Central memory CD8-positive, alpha-beta T cell (primary cell): ENCODE measurements around the gene THSD4.

Source experiments
- ATAC-seq: fragments of 150-1000 bp; cut with Tn5 transposase; replicated peaks from 2 replicates; pipeline ENCODE4 v1.10.0; 2022; ENCODE audit warnings: mild to moderate bottlenecking, moderate FRiP score, moderate number of reproducible peaks; ENCODE audit not compliant: poor library complexity, severe bottlenecking; ENCODE audit errors: extremely low read depth
- DNase-seq, 2 donors: peaks; one replicate each; pipeline ENCODE4 v3.0.0; 2021; ENCODE audit warnings: low spot score in 2 of 2
- H3K27ac Mint-ChIP-seq: one replicate; pipeline ENCODE4 v1.8.0; 2022; ENCODE audit warnings: low read depth, mild to moderate bottlenecking, moderate library complexity, mixed read lengths
- H3K27me3 Mint-ChIP-seq: one replicate; pipeline ENCODE4 v1.8.0; 2022; ENCODE audit warnings: mixed read lengths
- H3K36me3 Mint-ChIP-seq: one replicate; pipeline ENCODE4 v1.8.0; 2022; ENCODE audit warnings: mild to moderate bottlenecking, moderate library complexity, mixed read lengths; ENCODE audit not compliant: insufficient read depth
- H3K4me1 Mint-ChIP-seq: one replicate; pipeline ENCODE4 v1.8.0; 2022; ENCODE audit warnings: mixed read lengths
- H3K4me3 Mint-ChIP-seq: one replicate; pipeline ENCODE4 v1.8.0; 2022; ENCODE audit warnings: mild to moderate bottlenecking, moderate library complexity, mixed read lengths
- H3K9me3 Mint-ChIP-seq: one replicate; pipeline ENCODE4 v1.8.0; 2022; ENCODE audit warnings: mixed read lengths

THSD4 gene

GRCh38 chr15:71639471-71639870 lies 524.2 kb downstream of the THSD4 start:
- H3K36me3 Mint-ChIP-seq, result no peaks in the 10 kb centered on the region
- DNase-seq, result no peak
- H3K9me3 Mint-ChIP-seq, result no peaks in the 10 kb centered on the region
- H3K4me1 Mint-ChIP-seq, result no peaks in the 10 kb centered on the region
- peaks cover 36% of the 10 kb centered on the region for H3K27me3 Mint-ChIP-seq
- H3K4me3 Mint-ChIP-seq, result no peak overlapping the region
- H3K27ac Mint-ChIP-seq, result no peak overlapping the region
- no peak for ATAC-seq

GRCh38 chr15:71643918-71644317 lies 528.6 kb downstream of the THSD4 start:
- DNase-seq, result no peak
- Mint-ChIP-seq H3K36me3 (no peaks in the 10 kb centered on the region), H3K4me3 (no peak overlapping the region), H3K27me3 (peaks cover 11% of the 10 kb centered on the region), H3K9me3 (no peaks in the 10 kb centered on the region), H3K4me1 (no peaks in the 10 kb centered on the region), H3K27ac (no peak overlapping the region)
- no peak for ATAC-seq

GRCh38 chr15:71646767-71647486 lies 531.7 kb downstream of the THSD4 start:
- Mint-ChIP-seq H3K4me3 (no peak overlapping the region), H3K4me1 (peaks cover 1% of the 10 kb centered on the region), H3K36me3 (no peaks in the 10 kb centered on the region), H3K27ac (no peak overlapping the region), H3K27me3 (no peaks in the 10 kb centered on the region), H3K9me3 (no peaks in the 10 kb centered on the region)
- DNase-seq (no peak), ATAC-seq (no peak)

- H3K27me3 Mint-ChIP-seq, result peaks cover 4% of the 10 kb centered on the region
- H3K9me3 Mint-ChIP-seq, result no peaks in the 10 kb centered on the region
- H3K36me3 Mint-ChIP-seq, result no peaks in the 10 kb centered on the region
- no peak overlapping the region for H3K4me3 Mint-ChIP-seq
- H3K4me1 Mint-ChIP-seq, result peaks cover 5% of the 10 kb centered on the region
- ATAC-seq (no peak), DNase-seq (no peak)
- H3K27ac Mint-ChIP-seq, result no peak overlapping the region
These were observed 532.2 kb downstream of the THSD4 start for GRCh38 chr15:71647487-71647808.

- Mint-ChIP-seq H3K4me1 (peaks cover 5% of the 10 kb centered on the region), H3K27me3 (peaks cover 11% of the 10 kb centered on the region), H3K4me3 (no peak overlapping the region), H3K36me3 (no peaks in the 10 kb centered on the region), H3K9me3 (no peaks in the 10 kb centered on the region), H3K27ac (no peak overlapping the region)
- ATAC-seq, result no peak
- DNase-seq, result no peak
These were observed 532.8 kb downstream of the THSD4 start for GRCh38 chr15:71648095-71648494.

GRCh38 chr15:71649894-71650293 lies 534.6 kb downstream of the THSD4 start:
- Mint-ChIP-seq H3K4me3 (no peak overlapping the region), H3K27ac (no peak overlapping the region), H3K4me1 (peaks cover 5% of the 10 kb centered on the region), H3K27me3 (peaks cover 14% of the 10 kb centered on the region), H3K9me3 (no peaks in the 10 kb centered on the region), H3K36me3 (no peaks in the 10 kb centered on the region)
- ATAC-seq, result no peak
- DNase-seq, result no peak

GRCh38 chr15:71650603-71651002 lies 535.3 kb downstream of the THSD4 start:
- H3K27me3 Mint-ChIP-seq, result peaks cover 14% of the 10 kb centered on the region
- H3K27ac Mint-ChIP-seq, result no peak overlapping the region
- no peaks in the 10 kb centered on the region for H3K36me3 Mint-ChIP-seq
- H3K4me1 Mint-ChIP-seq, result peaks cover 5% of the 10 kb centered on the region
- ATAC-seq (no peak), DNase-seq (no peak)
- H3K4me3 Mint-ChIP-seq, result no peak overlapping the region
- no peaks in the 10 kb centered on the region for H3K9me3 Mint-ChIP-seq

GRCh38 chr15:71651750-71652186 lies 536.5 kb downstream of the THSD4 start:
- Mint-ChIP-seq H3K27ac (no peak overlapping the region), H3K9me3 (no peaks in the 10 kb centered on the region), H3K4me3 (no peak overlapping the region), H3K4me1 (peaks cover 5% of the 10 kb centered on the region), H3K27me3 (peaks cover 14% of the 10 kb centered on the region), H3K36me3 (peaks cover 2% of the 10 kb centered on the region)
- DNase-seq (no peak), ATAC-seq (no peak)

- ATAC-seq (no peak), DNase-seq (no peak)
- peaks cover 14% of the 10 kb centered on the region for H3K27me3 Mint-ChIP-seq
- H3K27ac Mint-ChIP-seq, result no peak overlapping the region
- H3K4me3 Mint-ChIP-seq, result no peak overlapping the region
- peaks cover 2% of the 10 kb centered on the region for H3K36me3 Mint-ChIP-seq
- H3K9me3 Mint-ChIP-seq, result no peaks in the 10 kb centered on the region
- H3K4me1 Mint-ChIP-seq, result peaks cover 5% of the 10 kb centered on the region
These were observed 538.9 kb downstream of the THSD4 start for GRCh38 chr15:71654042-71654719.

- ATAC-seq, result no peak
- no peaks in the 10 kb centered on the region for H3K9me3 Mint-ChIP-seq
- H3K4me3 Mint-ChIP-seq, result no peak overlapping the region
- peaks cover 14% of the 10 kb centered on the region for H3K27me3 Mint-ChIP-seq
- H3K4me1 Mint-ChIP-seq, result peaks cover 5% of the 10 kb centered on the region
- H3K36me3 Mint-ChIP-seq, result peaks cover 2% of the 10 kb centered on the region
- no peak for DNase-seq
- no peak overlapping the region for H3K27ac Mint-ChIP-seq
These were observed 539.5 kb downstream of the THSD4 start for GRCh38 chr15:71654720-71655174.

- peaks cover 5% of the 10 kb centered on the region for H3K4me1 Mint-ChIP-seq
- peaks cover 14% of the 10 kb centered on the region for H3K27me3 Mint-ChIP-seq
- no peak for ATAC-seq
- H3K9me3 Mint-ChIP-seq, result no peaks in the 10 kb centered on the region
- DNase-seq, result no peak
- H3K27ac Mint-ChIP-seq, result no peak overlapping the region
- peaks cover 2% of the 10 kb centered on the region for H3K36me3 Mint-ChIP-seq
- no peak overlapping the region for H3K4me3 Mint-ChIP-seq
These were observed 541.2 kb downstream of the THSD4 start for GRCh38 chr15:71656425-71656824.

GRCh38 chr15:71657141-71657540 lies 541.9 kb downstream of the THSD4 start:
- no peak overlapping the region for H3K27ac Mint-ChIP-seq
- peaks cover 2% of the 10 kb centered on the region for H3K4me1 Mint-ChIP-seq
- DNase-seq (no peak), ATAC-seq (no peak)
- no peak overlapping the region for H3K4me3 Mint-ChIP-seq
- peaks cover 13% of the 10 kb centered on the region for H3K27me3 Mint-ChIP-seq
- H3K36me3 Mint-ChIP-seq, result peaks cover 2% of the 10 kb centered on the region
- H3K9me3 Mint-ChIP-seq, result no peaks in the 10 kb centered on the region

- Mint-ChIP-seq H3K27me3 (peaks cover 4% of the 10 kb centered on the region), H3K4me1 (no peaks in the 10 kb centered on the region), H3K4me3 (no peak overlapping the region), H3K9me3 (no peaks in the 10 kb centered on the region), H3K27ac (no peak overlapping the region), H3K36me3 (peaks cover 2% of the 10 kb centered on the region)
- DNase-seq (no peak), ATAC-seq (no peak)
These were observed 542.8 kb downstream of the THSD4 start for GRCh38 chr15:71658036-71658435.
